HuH-7 (cell line): Measurements from ENCODE around the gene TAAR2.
"Not testable (repeated sequence)": the region's sequence is repeated elsewhere in the genome, so short reads cannot be mapped to it uniquely, and the experiment has no call there.

Experiments used
- DNase-seq: peaks from one replicate; pipeline ENCODE4 v3.0.0; 2011; ENCODE audit warnings: low spot score

The TAAR2 gene

DNA sequence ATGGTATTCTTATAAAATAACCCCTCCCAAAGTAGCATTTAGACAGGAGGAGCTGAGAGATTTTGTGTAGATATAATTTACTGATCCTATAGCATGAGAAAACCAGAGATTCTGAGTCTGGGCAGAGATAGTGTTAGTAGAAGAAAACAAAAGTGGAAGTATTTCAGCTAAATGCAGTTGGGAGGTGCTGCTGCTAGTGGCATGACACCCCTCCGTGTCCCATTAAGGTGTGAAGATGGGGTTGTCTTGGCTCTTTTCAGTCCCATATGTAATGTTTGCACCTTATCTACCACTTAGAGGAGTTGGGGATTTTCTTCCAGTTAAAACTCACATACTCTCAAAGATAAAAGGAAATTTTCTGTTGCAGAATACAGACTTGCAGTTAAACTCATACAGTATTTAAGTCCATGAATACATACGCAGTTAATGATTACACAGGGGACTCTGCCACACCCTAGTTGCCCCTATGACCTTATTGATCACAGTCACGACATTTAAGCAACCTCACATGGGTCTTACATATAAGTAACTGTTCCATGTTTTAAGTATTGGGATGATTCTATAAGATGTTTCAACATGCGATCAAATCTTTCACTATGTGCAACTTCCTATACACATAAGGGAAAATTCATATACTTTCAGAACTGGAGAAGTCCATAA, 11.5 kb downstream of the TAAR2 start:
- no peak for DNase-seq

DNA sequence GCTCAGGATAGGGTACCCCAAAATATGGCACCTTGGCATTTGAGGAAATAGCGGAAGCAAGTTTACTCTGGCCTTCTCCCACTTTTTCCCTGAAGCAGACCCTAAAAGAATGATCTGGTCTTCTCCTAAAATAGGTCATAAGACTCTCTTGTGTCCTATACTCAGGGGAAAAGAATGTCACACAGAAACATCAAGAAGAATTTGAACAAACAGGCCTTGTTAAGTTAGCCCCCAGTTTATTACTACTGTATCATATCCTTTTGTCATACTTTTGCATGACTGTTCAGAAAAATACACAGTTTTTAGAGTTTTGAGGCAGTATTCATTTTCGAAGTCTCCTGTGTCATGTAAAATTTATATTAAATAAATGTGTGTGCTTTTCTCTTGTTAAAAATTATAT, 12.5 kb downstream of the TAAR2 start:
- no peak for DNase-seq

DNA sequence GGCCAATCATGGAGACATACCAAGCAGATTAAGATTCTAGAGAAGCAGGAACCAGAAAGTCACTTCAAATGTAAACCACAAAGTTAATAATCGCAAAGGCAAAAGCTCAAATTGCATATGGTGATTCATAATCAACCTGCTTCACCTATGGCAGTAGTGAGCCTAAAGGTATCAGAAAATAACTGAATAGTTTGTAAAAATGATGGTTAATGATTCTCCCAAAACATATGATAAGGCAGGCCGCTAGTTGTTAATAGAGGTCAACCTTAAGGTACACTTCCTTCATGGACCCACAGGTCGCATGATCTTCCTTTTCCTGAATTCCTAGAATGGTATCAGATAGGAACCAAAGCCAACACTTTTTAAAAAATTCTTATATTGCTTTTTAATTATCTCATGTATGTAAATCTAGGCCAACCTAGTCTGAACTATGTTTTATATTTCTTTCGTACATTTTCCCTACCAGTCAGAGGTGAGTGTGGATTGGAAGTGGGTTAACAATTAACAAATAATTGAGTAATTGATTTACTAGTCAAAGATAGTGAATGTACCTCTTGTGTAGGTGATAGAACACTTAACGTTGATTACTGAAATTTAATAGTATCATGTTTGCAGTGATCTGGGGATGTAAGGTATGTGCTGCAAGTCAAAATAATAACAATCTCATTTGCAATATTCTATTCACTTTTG, 16.4 kb downstream of the TAAR2 start:
- DNase-seq, result no peak

DNA sequence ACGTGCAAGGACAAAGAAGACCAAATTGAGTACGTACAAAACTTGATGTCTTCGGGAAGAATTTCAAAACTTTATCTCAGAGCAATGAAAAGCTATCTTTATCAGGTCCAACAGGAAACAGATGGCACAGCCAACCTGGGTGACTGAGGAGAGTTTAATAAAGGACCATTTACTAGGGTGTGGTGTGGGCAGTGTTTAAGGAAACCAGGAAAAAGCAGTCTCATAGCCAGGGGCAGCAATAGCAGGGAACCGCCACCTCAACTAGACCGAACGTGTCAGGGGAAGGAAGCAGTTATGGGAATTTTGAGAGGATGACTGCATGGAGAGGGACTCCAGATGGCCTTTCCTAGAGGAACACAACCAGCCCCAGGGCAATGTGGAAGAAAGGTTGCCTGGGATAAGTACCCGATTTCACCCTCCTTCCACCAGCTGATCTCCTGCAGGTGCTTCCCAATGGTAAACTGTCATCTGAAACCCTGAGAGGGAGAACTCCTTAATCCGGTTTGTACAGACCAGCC, 19.4 kb downstream of the TAAR2 start:
- no peak for DNase-seq

DNA sequence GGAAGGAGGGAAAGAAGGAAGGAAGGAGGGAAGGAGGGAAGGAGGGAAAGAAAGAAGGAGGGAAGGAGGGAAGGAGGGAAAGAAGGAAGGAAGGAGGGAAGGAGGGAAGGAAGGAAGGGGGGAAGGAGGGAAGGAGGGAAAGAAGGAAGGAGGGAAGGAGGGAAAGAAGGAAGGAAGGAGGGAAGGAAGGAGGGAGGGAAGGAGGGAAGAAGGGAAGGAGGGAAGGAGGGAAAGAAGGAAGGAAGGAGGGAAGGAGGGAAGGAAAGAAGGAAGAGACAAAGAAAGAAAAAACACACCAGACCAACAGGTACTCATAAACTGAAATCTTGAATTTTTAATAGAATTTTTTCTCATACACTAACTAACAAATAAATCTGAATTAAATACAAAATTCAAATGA, 23.2 kb downstream of the TAAR2 start:
- not testable (repeated sequence) for DNase-seq

- DNase-seq, result peak; percentile 51
These were observed 25.6 kb downstream of the TAAR2 start for GRCh38 chr6:132598473-132598872.

- DNase-seq, result no peak
These were observed 27.9 kb downstream of the TAAR2 start for GRCh38 chr6:132596201-132596600.

- no peak for DNase-seq
These were observed 31.2 kb downstream of the TAAR2 start for GRCh38 chr6:132592855-132593254.

DNA sequence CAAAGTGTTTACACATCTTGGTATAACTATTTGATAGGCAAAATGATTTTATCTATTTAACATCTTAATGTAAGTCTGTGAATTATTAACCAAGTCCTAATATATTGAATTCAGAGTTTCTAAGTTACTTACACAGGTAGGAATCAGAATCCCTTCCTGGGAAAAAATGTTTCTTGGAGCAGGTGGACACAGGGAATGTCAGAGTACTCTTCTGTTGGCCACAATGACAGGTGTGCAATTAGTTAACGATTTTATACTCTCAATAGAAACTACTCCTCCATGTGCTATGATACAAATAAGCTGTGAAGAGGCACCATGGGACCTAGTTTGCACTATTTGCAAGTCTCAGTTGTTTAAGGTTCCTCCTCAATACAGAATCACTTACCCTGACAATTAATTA, 33.7 kb downstream of the TAAR2 start:
- DNase-seq, result no peak

GRCh38 chr6:132589454-132589853, 34.6 kb downstream of the TAAR2 start, which contains the start of gene TAAR5:
Gene TAAR5, minus strand, starts transcription at chr6:132589741. Its CDS starts 55 bp downstream, at chr6:132589686.
- DNase-seq, result no peak

DNA sequence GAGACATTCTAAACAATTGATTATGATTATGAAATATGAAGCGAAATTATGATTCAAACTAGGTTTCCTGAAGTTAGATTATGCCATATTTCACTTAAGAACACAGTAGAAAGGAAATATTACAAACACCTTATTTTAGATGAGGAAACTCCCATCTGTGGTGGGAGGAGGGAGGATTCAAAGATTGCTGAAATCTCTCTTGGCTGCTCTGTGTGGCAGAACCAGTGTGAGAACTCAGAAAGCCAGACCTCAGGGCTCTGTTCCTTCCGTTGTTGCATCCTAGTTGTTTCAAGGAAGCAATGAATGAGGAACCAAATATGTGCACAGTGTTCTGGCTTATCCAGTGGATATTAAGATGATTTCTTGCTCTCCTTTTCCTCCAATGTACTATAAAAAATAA, 36.7 kb downstream of the TAAR2 start:
- no peak for DNase-seq

DNA sequence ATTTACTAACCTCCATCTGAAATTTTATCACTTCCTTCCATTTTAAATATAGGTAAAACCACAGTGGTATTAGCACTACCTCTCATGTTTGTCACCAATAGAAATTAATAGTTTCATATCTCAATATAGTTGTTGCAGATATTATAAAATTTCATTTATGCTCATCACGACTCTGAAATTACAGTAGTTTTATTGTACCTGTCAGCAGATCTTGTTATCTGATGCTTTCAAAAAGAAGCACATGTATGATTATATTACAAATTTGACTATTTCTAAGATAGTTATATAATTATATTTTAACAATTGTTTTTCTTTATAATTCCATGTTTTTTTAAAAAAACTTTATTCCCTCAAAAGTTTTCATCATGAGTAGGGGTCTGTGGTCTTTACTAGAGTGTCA, 39.4 kb downstream of the TAAR2 start:
- no peak for DNase-seq

DNA sequence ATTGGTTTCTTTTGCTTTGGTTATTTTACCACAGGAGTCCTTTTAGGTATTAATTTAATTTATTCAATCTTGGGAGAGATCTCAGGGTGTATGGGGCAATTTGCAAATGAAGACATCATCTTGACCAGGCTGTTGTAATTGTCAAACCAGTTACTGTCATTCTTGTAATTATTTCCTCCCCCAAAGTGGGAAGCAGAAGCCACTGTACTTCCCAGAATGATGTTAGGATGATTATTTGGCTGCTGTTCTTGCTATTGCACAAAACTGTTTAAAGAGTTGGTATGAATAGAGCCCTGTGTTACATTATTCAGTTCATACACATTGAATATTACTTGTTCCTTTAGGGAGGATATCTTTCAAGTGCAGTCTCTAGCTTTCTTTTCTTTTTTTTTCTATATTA, 52.3 kb downstream of the TAAR2 start:
- DNase-seq, result no peak

GRCh38 chr6:132570221-132570777, 53.8 kb downstream of the TAAR2 start, which contains the start of gene TAAR6:
Gene TAAR6, plus strand, starts transcription at chr6:132570322. Its CDS starts 0 bp downstream, at chr6:132570322.
- no peak for DNase-seq

DNA sequence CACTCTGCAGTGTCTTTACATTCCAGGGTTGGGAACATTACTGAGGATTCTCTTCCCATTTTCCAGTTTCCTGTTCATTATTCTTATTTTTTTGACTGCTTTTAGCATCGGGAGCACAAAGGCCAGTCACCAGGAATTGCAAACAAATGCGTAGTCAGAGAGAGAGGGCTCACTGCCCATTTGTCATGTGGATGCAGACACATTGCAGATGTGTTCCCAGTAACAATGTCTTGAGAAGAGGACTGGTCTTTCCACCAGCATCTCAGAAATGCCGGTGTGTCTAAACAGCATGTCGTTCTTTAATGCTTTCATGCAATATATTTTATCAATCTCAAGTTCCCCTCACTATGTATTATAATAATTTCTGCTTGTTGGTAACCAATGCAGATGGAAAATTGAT, 54.9 kb downstream of the TAAR2 start:
- no peak for DNase-seq

- DNase-seq, result no peak
These were observed 55.5 kb downstream of the TAAR2 start for GRCh38 chr6:132568611-132569010.

- DNase-seq, result no peak
These were observed 56.5 kb downstream of the TAAR2 start for GRCh38 chr6:132567566-132567965.
